Lower leg skin (tissue), 4 donors: ENCODE results near the gene OR7C2. TPM values are rescaled to one million over a fixed set of nuclear protein-coding genes. Genes with fewer than 3 reads are reported as not detected.

Experiments
- DNase-seq, 2 donors: peaks; one replicate each; pipeline ENCODE4 v3.0.0-alpha.2; 2019; ENCODE audit warnings: low spot score in 2 of 2
- H3K4me3 ChIP-seq: fragments of 200-600 bp; sonication (generic); 2 replicates; pipeline ENCODE4 v1.5.1; 2017; ENCODE audit warnings: mild to moderate bottlenecking, low read depth; ENCODE audit not compliant: poor library complexity, severe bottlenecking
- POLR2A ChIP-seq, 2 donors: fragments of 450-650 bp; IDR thresholded peaks; one replicate each; pipeline ENCODE4 v1.6.1; 2016 to 2017; ENCODE audit warnings: antibody characterized with exemption in 2 of 2, mild to moderate bottlenecking in 1 of 2, moderate library complexity in 1 of 2
- WGBS, 2 donors: methylation state at CpG; one replicate each; pipeline ENCODE4 v1.1.5; 2018; 5-methylcytosine and 5-hydroxymethylcytosine counted together
- intact Hi-C: fragments of 100-400 bp; cut with DNase I; formaldehyde crosslinking; loops from one replicate; pipeline ENCODE4 v1.15.0; 2023; ENCODE audit warnings: low total_unique reads
- total RNA-seq, 4 donors: library from RNA; depleted of rRNA; stranded (reverse); fragments of >200 nt; gene quantifications; one replicate each; pipeline ENCODE4 v1.1.0, GENCODE V29; 2016
- TF ChIP-seq, protein P1 (sequence below), 3 donors: fragments of 450-650 bp; IDR thresholded peaks; one replicate each; pipeline ENCODE4 v1.5.1; 2016; ENCODE audit warnings: antibody characterized with exemption in 3 of 3, mild to moderate bottlenecking in 3 of 3, moderate library complexity in 2 of 3

The OR7C2 gene
- total RNA-seq, 4 donors from 2014 or later = not detected

DNA sequence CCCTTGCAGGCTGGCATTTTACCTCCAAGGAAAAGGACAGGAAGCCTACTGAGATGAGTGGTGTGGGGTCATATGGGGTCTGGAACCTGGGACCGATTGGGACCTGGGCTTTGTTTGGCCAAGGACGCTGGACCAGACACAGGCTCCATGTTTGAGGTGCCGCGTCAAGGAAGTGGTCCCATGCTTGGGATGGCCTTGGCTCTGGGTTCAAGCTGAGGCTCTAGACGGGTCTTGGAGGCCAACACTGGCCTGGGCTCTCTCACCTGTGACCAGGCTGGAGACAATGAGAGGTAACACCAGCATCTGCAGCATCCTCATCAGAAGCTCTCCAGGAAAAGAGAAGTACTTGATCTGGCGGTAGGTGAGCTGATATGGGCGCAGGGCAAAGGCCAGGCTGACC, 30.2 kb downstream of the OR7C2 start:
- peak in 1 of 2 donors; percentile 64 for DNase-seq
- intact Hi-C loops = no loop called here
- no peak overlapping the region for H3K4me3 ChIP-seq
- 89 to 93% methylated on average over 7 of the region's 7 CpGs for WGBS, 2 donors
- no peak for TF ChIP-seq POLR2A (IDR thresholded peaks at IDR 0.05)
- TF ChIP-seq, protein P1, sequence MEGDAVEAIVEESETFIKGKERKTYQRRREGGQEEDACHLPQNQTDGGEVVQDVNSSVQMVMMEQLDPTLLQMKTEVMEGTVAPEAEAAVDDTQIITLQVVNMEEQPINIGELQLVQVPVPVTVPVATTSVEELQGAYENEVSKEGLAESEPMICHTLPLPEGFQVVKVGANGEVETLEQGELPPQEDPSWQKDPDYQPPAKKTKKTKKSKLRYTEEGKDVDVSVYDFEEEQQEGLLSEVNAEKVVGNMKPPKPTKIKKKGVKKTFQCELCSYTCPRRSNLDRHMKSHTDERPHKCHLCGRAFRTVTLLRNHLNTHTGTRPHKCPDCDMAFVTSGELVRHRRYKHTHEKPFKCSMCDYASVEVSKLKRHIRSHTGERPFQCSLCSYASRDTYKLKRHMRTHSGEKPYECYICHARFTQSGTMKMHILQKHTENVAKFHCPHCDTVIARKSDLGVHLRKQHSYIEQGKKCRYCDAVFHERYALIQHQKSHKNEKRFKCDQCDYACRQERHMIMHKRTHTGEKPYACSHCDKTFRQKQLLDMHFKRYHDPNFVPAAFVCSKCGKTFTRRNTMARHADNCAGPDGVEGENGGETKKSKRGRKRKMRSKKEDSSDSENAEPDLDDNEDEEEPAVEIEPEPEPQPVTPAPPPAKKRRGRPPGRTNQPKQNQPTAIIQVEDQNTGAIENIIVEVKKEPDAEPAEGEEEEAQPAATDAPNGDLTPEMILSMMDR (IDR thresholded peaks at IDR 0.05) = no peak

DNA sequence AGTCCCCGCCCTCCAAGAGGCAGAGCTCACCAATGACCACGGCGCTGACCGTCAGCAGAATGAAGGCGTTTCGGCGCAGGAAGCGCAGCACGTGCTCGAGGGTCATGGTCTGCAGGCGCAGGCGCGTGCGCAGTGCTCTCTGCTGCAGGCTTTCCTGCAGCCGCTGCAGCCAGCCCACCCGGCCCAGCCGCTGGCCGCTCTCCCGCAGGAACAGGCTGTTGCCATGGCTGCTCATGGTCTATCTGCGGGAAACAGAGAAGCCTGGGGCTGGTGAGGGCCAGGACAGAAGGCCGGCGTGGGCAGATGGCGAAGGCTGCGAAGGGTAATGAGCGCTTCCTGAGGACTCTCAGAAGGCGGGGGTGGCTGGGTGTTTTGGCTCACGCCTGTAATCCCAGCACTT, 31.4 kb downstream of the OR7C2 start:
- no peak overlapping the region for H3K4me3 ChIP-seq
- intact Hi-C loops = no loop called here
- DNase-seq = peak in 1 of 2 donors; percentile 50
- TF ChIP-seq, protein P1 (IDR thresholded peaks at IDR 0.05) = no peak
- no peak for TF ChIP-seq POLR2A (IDR thresholded peaks at IDR 0.05)
- WGBS, 2 donors = 81 to 92% methylated on average over 18 to 27 of the region's 27 CpGs

DNA sequence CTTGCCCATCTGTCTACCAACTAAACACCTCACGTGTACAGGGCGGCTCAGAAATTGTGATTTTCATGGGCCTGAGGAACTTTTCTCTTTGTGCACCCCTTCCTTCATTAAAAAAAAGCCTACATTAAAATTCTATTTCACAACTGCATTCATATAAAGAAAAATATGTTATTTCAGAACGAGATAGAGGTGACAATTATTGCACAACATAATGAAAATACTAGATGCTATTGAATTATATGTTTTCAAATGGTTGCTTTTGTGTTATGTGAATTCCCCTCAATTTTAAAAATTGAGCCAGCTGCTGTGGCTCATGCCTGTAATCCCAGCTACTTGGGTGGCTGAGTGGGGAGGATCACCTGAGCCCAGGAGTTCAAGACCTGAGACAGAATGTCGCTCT, 33.2 kb downstream of the OR7C2 start:
- 63 to 84% methylated on average over 4 of the region's 4 CpGs for WGBS, 2 donors
- intact Hi-C loops = no loop called here
- no peak overlapping the region for H3K4me3 ChIP-seq
- DNase-seq = peak in 1 of 2 donors; percentile 15
- TF ChIP-seq, protein P1 (IDR thresholded peaks at IDR 0.05) = no peak
- TF ChIP-seq POLR2A (IDR thresholded peaks at IDR 0.05) = no peak

DNA sequence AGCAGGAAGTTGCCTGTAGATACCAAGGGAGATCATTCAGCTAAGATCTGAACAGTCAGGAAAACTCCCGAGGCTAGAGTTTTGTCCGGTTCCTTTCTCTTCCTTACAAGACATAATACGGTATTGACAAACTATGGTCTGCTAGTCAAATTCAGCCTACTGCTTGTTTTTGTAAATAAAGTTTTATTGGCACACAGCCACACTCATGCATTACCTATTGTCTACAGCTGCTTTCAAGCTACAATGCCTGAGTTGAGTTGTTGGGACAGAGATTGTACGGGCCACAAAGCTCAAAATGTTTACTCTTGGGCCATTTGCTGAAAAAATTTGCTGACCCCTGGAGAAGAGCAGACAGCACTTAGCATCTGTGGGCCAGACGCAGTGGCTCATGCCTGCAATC, 35.8 kb downstream of the OR7C2 start:
- no peak overlapping the region for H3K4me3 ChIP-seq
- WGBS, 2 donors = 49 to 78% methylated on average over 5 of the region's 5 CpGs
- no peak for DNase-seq
- no peak for TF ChIP-seq POLR2A (IDR thresholded peaks at IDR 0.05)
- TF ChIP-seq, protein P1 (IDR thresholded peaks at IDR 0.05) = no peak
- intact Hi-C loops = no loop called here

DNA sequence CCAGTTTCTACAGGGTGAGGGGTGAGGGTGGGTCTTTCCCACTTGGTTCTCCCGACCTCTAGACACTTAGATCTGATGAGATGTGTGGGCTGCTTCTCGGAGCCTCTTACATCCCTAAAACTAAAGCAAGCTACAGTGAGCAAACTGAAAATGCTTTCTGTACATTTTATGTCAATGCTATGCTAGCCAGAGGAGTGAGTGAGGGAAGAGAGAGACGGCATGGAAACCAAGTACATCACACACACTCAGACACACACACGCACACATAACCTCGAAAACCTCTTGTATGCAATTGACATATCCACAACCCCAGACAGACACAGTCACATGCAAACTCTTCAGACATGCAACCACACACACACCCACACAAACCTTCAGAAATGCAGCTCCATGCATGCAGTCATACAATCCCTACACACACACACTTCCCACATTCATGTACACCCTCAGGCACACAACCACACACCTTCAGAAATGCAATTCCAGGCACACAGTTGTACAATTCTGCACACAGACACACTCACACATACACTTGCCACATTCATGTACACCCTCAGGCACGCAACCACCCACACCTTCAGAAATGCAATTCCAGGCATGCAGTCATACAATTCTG, 37.0 kb downstream of the OR7C2 start:
- WGBS, 2 donors = 52 to 54% methylated on average over 6 of the region's 6 CpGs
- peak in 1 of 2 donors; percentile 10 for DNase-seq
- intact Hi-C loops = no loop called here
- H3K4me3 ChIP-seq = no peak overlapping the region
- TF ChIP-seq, protein P1 (IDR thresholded peaks at IDR 0.05) = no peak
- no peak for TF ChIP-seq POLR2A (IDR thresholded peaks at IDR 0.05)
